Endothelial cell of umbilical vein (primary cell): ENCODE data around the gene EXOC6B. TPM values are rescaled to one million over a fixed set of nuclear protein-coding genes. Genes with fewer than 3 reads are reported as not detected.

Source experiments
- BruUV-seq: library from RNA; stranded (reverse); fragments of 400-500 nt; replicated peaks from 2 replicates; lab custom pipeline; 2021; lab: Mats Ljungman, UMichigan
- CTCF ChIA-PET: fragments of 300-600, 350-600 bp; sonication (Branson Sonifier 250); formaldehyde crosslinking; loops from one replicate; lab custom pipeline; 2021; ENCODE audit warnings: antibody characterized with exemption, inconsistent platforms; lab: Charles Lee
- POLR2A ChIA-PET: fragments of 300-600, 350-600 bp; sonication (Branson Sonifier 250); formaldehyde crosslinking; loops from one replicate; lab custom pipeline; 2021; ENCODE audit warnings: antibody characterized with exemption, inconsistent platforms; lab: Charles Lee
- DNase-seq: peaks from one replicate; pipeline ENCODE4 v3.0.0-alpha.2; 2011; ENCODE audit warnings: low read depth, low spot score
- FAIRE-seq: peaks from 2 replicates; lab custom pipeline; 2011; peaks lifted over from hg19 to GRCh38; lab: Jason Lieb, UNC
- H2AFZ ChIP-seq: 2 replicates; pipeline ENCODE4 v1.6.0; 2012; ENCODE audit warnings: low read depth, low read length, control low read depth, inconsistent platforms
- H3K27ac ChIP-seq: 2 replicates; pipeline ENCODE4 v1.5.1; 2011; ENCODE audit warnings: low read depth, mild to moderate bottlenecking, control low read depth, low read length, moderate library complexity; ENCODE audit not compliant: insufficient read depth
- H3K27me3 ChIP-seq, 2 experiments: 2 replicates each; pipeline versions ENCODE4 v1.6.0 to v1.6.1; 2011; ENCODE audit warnings: low read length in 2 of 2, mixed read lengths in 1 of 2; ENCODE audit not compliant: control insufficient read depth in 2 of 2, insufficient read depth in 2 of 2
- H3K36me3 ChIP-seq, 2 experiments: 2 replicates in 1 of 2; 3 replicates in 1 of 2; pipeline ENCODE4 v1.5.1; 2011; ENCODE audit warnings: low read length in 2 of 2, mild to moderate bottlenecking in 1 of 2, moderate library complexity in 1 of 2; ENCODE audit not compliant: control insufficient read depth in 2 of 2, insufficient read depth in 2 of 2; ENCODE audit errors: extremely low read depth in 1 of 2
- H3K4me1 ChIP-seq: 3 replicates; pipeline ENCODE4 v1.5.1; 2011; ENCODE audit warnings: mild to moderate bottlenecking, low read length; ENCODE audit not compliant: control insufficient read depth, insufficient read depth; ENCODE audit errors: extremely low read depth
- H3K4me2 ChIP-seq: 2 replicates; pipeline ENCODE4 v1.6.1; 2011; ENCODE audit warnings: low read length, control low read depth, mixed read lengths; ENCODE audit not compliant: insufficient read depth
- H3K4me3 ChIP-seq, 3 experiments: fragments of 200-600 bp in 1 of 3; sonication (generic), shearing (Covaris generic) in 1 of 3; replicated peaks in 1 of 3; 2 replicates each; pipeline ENCODE4 v1.5.1; 2011 to 2016; ENCODE audit warnings: control low read depth in 3 of 3, low read length in 3 of 3, mild to moderate bottlenecking in 2 of 3, inconsistent platforms in 1 of 3, low read depth in 1 of 3, moderate library complexity in 1 of 3; ENCODE audit not compliant: insufficient read depth in 1 of 3
- H3K79me2 ChIP-seq: 2 replicates; pipeline ENCODE4 v1.6.0; 2012; ENCODE audit warnings: low read length, inconsistent platforms; ENCODE audit not compliant: control insufficient read depth, insufficient read depth
- H3K9ac ChIP-seq: replicated peaks from 2 replicates; pipeline ENCODE3; 2011; ENCODE audit warnings: low read length, control low read depth; ENCODE audit not compliant: insufficient read depth; ENCODE audit errors: extremely low read depth
- H3K9me1 ChIP-seq: replicated peaks from 3 replicates; pipeline ENCODE4 v1.6.0; 2011; ENCODE audit warnings: mild to moderate bottlenecking, low read length; ENCODE audit not compliant: control insufficient read depth, insufficient read depth; ENCODE audit errors: extremely low read depth
- H3K9me3 ChIP-seq: replicated peaks from 2 replicates; pipeline ENCODE4 v1.5.1; 2012; ENCODE audit warnings: low read length, inconsistent platforms; ENCODE audit not compliant: control insufficient read depth, insufficient read depth
- H4K20me1 ChIP-seq: replicated peaks from 2 replicates; pipeline ENCODE3; 2011; ENCODE audit warnings: mild to moderate bottlenecking, low read length; ENCODE audit not compliant: control insufficient read depth, insufficient read depth; ENCODE audit errors: extremely low read depth
- EZH2 ChIP-seq: IDR thresholded peaks from 2 replicates; pipeline ENCODE4 v1.6.1; 2012; ENCODE audit warnings: borderline replicate concordance, low read depth, mild to moderate bottlenecking, moderate library complexity, low read length, inconsistent platforms; ENCODE audit not compliant: severe bottlenecking
- FOS ChIP-seq: IDR thresholded peaks from 2 replicates; pipeline ENCODE4 v1.6.1; 2011; ENCODE audit warnings: mild to moderate bottlenecking, low read length, moderate library complexity, borderline replicate concordance; ENCODE audit not compliant: insufficient read depth
- GATA2 ChIP-seq: IDR thresholded peaks from 2 replicates; pipeline ENCODE4 v1.7.0; 2011; ENCODE audit warnings: low read depth, mild to moderate bottlenecking, moderate library complexity, mixed read lengths, low read length; ENCODE audit not compliant: insufficient read length, insufficient read depth
- JUN ChIP-seq: IDR thresholded peaks from 2 replicates; pipeline ENCODE4 v1.6.1; 2011; ENCODE audit warnings: borderline replicate concordance, low read depth; ENCODE audit not compliant: insufficient read length, insufficient read depth
- MYC ChIP-seq: IDR thresholded peaks from one replicate; pipeline ENCODE4 v1.6.1; 2011; ENCODE audit warnings: mild to moderate bottlenecking, low read depth, low read length
- POLR2A ChIP-seq: IDR thresholded peaks from 2 replicates; pipeline ENCODE4 v1.6.1; 2012; ENCODE audit warnings: low read depth, mild to moderate bottlenecking, control low read depth, low read length
- POLR2AphosphoS5 ChIP-seq: IDR thresholded peaks from 2 replicates; pipeline ENCODE4 v1.6.1; 2012; ENCODE audit warnings: low read depth, mild to moderate bottlenecking, control low read depth, low read length, moderate library complexity; ENCODE audit not compliant: insufficient read depth
- dilution Hi-C: fragments of 300-500 bp; cut with MboI; formaldehyde crosslinking; loops from one replicate; pipeline ENCODE4 v1.15.0; 2019; ENCODE audit warnings: low sequenced_read_pairs; ENCODE audit not compliant: extremely low pct_ligation_motif_present
- intact Hi-C: fragments of 100-400 bp; cut with micrococcal nuclease; formaldehyde crosslinking; loops from one replicate; pipeline ENCODE4 v1.10.0; 2022
- polyA plus RNA-seq, 4 experiments: library from polyadenylated mRNA; depleted of rRNA in 3 of 4; stranded (reverse) in 3 of 4; unstranded in 1 of 4; fragments of >200 nt; gene quantifications; 2 replicates each; pipeline versions ENCODE4 v1.2.1 to v1.2.3, GENCODE V29; 2011 to 2012; ENCODE audit warnings: missing spikeins in 1 of 4
- total RNA-seq: library from RNA; stranded (reverse); gene quantifications from 2 replicates; pipeline ENCODE4 v1.2.3, GENCODE V29; 2021
- TF ChIP-seq, protein P1 (sequence below), 2 donors: IDR thresholded peaks; 1 replicate in 1 of 2; 2 replicates in 1 of 2; pipeline ENCODE4 v1.5.1; 2011; ENCODE audit warnings: low read length in 2 of 2, mild to moderate bottlenecking in 2 of 2, moderate library complexity in 2 of 2, control low read depth in 1 of 2, inconsistent platforms in 1 of 2, low read depth in 1 of 2; ENCODE audit not compliant: insufficient read depth in 1 of 2; ENCODE audit errors: extremely low read depth in 1 of 2
- TF ChIP-seq, protein P2 (sequence below): IDR thresholded peaks from 2 replicates; pipeline ENCODE4 v1.6.1; 2011; ENCODE audit not compliant: insufficient read depth, insufficient read length

The EXOC6B gene
- total and polyA plus RNA-seq, 2 donors (not counting 3 experiments of a cell fraction or from before 2014, with no cell fraction given): 10.8 to 34.8 TPM

DNA sequence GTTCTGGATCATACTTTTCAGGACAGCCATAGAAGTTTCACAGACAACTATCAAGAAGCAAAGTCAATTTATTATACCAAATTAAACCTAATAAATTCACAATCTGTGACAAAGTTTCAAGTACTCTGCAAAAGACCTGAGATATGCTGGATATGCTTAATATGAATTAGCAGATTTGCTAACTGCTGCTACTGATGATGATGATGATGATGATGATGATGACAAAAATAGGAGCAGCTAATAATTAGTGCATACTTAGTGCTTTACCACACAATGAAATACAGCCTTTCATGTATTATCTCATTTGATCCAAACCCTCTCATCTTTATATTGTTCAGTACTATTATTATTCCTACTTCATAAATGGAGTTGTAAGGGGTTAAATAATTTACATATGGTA, 462.4 kb downstream of the EXOC6B start:
- intact Hi-C loops: no loop called here
- TF ChIP-seq EZH2 (no peak), GATA2 (no peak)
- no peak overlapping the region for H2AFZ ChIP-seq
- H3K79me2 ChIP-seq: no peaks in the 10 kb centered on the region
- H3K27me3 ChIP-seq: no peaks in the 10 kb centered on the region
- H3K9me1 ChIP-seq: no peaks in the 10 kb centered on the region
- no peak overlapping the region for H3K27ac ChIP-seq
- POLR2A ChIA-PET: no interaction called here
- FAIRE-seq (no peak), DNase-seq (no peak)
- H3K9me3 ChIP-seq: no peaks in the 10 kb centered on the region
- no peak overlapping the region for H3K9ac ChIP-seq
- no peak overlapping the region for H3K4me2 ChIP-seq
- no peaks in the 10 kb centered on the region for H4K20me1 ChIP-seq
- no TSS peak for BruUV-seq
- no peaks in the 10 kb centered on the region for H3K36me3 ChIP-seq
- dilution Hi-C loops: no loop called here
- CTCF ChIA-PET: no interaction called here
- no peaks in the 10 kb centered on the region for H3K4me1 ChIP-seq
- H3K4me3 ChIP-seq: no peak overlapping the region

DNA sequence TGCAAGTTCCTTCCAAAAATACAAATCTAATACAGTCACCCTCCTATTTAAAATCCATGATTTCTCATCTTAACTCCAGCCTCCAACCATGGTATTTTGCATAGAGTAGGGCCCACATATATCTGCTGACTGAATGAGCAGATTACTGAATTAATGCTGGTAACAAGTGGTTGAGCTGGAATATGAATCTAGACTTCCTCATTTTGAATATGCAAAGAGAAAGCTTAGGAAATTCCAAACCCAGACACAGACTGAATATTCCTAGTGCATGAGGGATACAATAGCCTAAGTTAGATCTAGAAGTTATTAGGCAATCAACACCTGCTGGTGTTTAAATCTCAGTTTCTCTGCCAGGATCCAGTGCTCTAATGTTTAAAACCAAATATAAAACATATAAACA, 463.1 kb downstream of the EXOC6B start:
- TF ChIP-seq JUN (no peak), FOS (no peak), POLR2A (no peak), MYC (no peak), GATA2 (no peak), EZH2 (no peak), POLR2AphosphoS5 (no peak)
- TF ChIP-seq, protein P1, sequence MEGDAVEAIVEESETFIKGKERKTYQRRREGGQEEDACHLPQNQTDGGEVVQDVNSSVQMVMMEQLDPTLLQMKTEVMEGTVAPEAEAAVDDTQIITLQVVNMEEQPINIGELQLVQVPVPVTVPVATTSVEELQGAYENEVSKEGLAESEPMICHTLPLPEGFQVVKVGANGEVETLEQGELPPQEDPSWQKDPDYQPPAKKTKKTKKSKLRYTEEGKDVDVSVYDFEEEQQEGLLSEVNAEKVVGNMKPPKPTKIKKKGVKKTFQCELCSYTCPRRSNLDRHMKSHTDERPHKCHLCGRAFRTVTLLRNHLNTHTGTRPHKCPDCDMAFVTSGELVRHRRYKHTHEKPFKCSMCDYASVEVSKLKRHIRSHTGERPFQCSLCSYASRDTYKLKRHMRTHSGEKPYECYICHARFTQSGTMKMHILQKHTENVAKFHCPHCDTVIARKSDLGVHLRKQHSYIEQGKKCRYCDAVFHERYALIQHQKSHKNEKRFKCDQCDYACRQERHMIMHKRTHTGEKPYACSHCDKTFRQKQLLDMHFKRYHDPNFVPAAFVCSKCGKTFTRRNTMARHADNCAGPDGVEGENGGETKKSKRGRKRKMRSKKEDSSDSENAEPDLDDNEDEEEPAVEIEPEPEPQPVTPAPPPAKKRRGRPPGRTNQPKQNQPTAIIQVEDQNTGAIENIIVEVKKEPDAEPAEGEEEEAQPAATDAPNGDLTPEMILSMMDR (IDR thresholded peaks at IDR 0.05; ENCODE audit: extremely low read depth in 1 of 2, insufficient read depth in 1 of 2, low read depth in 1 of 2, low read length in 2 of 2): no peak
- TF ChIP-seq, protein P2, sequence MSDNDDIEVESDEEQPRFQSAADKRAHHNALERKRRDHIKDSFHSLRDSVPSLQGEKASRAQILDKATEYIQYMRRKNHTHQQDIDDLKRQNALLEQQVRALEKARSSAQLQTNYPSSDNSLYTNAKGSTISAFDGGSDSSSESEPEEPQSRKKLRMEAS: no peak
- no peak overlapping the region for H3K9ac ChIP-seq
- POLR2A ChIA-PET: no interaction called here
- intact Hi-C loops: no loop called here
- no peak overlapping the region for H3K27ac ChIP-seq
- dilution Hi-C loops: no loop called here
- H3K4me2 ChIP-seq: no peak overlapping the region
- H3K4me1 ChIP-seq: no peaks in the 10 kb centered on the region
- FAIRE-seq (no peak), DNase-seq (no peak)
- H3K4me3 ChIP-seq: no peak overlapping the region
- H3K9me1 ChIP-seq: no peaks in the 10 kb centered on the region
- H3K36me3 ChIP-seq: no peaks in the 10 kb centered on the region
- BruUV-seq: no TSS peak
- no peaks in the 10 kb centered on the region for H4K20me1 ChIP-seq
- no peaks in the 10 kb centered on the region for H3K9me3 ChIP-seq
- no peaks in the 10 kb centered on the region for H3K27me3 ChIP-seq
- no peak overlapping the region for H2AFZ ChIP-seq
- no peaks in the 10 kb centered on the region for H3K79me2 ChIP-seq
- CTCF ChIA-PET: no interaction called here
